Activated CD4-positive, CD25-positive, alpha-beta regulatory T cell treated with anti-CD3 and anti-CD28 coated beads, Interleukin-2, amount 50 U/mL, for 72 hours (primary cell): ENCODE results near the gene ARL15.

Experiments used
- DNase-seq: peaks from one replicate; pipeline ENCODE4 v3.0.0; 2021

ARL15 gene

DNA sequence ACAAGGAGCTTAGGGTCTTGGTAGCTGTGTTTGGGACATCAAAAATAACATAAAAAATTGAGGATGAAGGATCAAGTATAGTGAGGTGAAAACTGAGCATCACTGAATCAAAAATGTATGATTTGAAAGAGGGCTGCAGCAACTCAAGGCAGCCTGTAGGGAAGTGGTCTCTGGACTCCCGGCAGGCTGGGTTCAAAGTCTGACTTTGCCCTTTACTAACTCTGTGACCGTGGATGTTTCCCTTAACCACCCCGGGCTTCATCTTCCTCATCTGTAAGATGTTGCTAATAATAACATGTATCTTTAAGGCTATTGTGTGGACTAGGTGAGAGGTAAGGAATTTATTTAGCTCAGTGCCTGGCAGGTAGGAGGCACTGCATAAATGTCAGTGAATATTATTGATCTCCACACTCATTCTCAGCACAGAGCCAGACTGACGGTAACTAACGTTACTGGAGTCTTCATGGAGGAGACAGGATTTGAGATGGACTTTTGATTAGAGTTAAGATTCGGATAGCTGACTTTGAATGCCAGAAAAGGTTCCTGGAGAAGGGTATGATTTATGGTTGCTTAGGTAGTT, 382.6 kb downstream of the ARL15 start:
- DNase-seq: no peak

- no peak for DNase-seq
These were observed 384.3 kb downstream of the ARL15 start for GRCh38 chr5:53926026-53926425.

DNA sequence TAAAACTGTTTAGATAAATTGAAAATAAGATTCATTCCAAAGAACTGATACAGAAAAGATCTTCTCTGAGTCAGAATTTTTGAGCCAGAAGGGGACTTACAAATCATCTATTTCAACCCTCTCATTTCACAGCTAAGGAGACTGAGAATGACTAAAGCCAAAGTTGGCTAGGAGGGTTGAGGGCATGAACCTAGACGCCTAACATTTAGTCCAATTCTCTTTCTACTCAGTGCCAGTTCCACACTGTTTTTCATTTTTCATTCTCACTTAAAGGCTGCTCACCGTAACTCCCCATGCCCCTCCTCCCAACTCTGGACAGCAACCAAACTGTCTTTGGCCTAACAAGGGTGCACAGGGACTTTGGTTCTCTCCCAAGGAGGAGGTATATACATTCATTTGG, 386.0 kb downstream of the ARL15 start:
- DNase-seq: no peak

DNA sequence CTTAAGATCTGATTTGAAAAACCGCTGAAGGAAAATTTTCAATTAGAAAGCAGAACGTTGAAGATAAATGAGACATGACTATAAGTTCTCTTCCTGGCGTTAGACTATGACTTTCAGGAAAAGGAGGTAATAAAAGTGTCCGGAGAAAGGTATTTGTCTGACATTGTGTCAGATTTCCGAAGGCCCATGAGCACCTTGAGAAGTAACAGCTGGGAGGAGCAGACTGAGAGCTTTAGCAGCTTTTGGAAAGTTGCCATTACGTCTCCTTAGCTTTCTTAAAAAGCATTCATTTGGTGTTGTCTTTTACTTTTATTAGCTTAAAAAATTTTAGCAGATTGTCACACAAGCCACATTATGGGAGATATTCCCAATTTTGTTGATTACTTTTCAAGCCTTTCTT, 386.4 kb downstream of the ARL15 start:
- DNase-seq: no peak

DNA sequence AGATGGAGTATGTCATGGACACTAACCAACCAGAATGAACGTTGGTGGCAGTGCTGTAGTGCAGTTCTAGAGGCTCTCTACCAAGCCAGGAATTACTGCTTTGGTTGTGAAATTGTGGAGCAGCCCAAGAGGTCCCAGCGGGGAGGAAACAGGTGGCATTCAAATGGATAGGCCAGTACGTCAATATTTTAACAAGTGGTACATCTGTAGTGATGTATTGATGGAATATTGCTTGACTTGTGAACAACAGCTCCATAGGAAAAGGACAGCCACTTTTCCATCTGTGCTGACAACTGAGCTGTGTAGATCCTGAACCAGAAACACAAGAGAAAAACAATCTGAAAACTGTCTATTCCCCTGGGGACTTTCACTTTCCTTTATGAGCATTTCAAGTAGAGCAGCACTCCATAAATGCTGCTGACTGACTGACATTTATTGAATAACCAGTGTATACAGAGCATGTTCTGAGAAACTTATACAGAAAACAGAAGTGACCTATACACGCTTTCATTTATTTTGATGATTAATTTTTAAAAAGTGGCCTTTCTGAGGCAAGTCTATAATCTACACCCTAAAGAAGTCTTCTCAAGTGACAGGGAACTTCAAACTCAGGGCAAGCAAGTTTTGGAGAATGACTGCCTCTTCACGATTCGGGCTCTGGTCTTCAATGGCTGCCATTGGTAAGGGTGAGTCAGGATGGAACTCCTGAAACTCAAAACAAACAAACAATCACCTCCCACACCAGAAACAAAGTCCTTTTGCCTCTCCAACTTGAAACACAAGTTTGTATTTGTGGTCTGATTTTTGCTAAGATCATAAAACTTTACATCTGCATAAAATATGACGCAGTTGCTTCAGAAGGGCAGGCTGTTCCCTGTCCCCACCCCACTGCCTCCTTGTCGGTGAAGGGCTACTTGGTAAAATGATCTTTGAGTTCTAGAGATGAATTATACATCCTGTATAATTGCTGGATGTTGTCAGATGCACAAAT, 387.6 kb downstream of the ARL15 start:
- DNase-seq: no peak

GRCh38 chr5:53917826-53918225, 392.5 kb downstream of the ARL15 start:
- DNase-seq: no peak

- no peak for DNase-seq
These were observed 393.3 kb downstream of the ARL15 start for GRCh38 chr5:53917095-53917494.

DNA sequence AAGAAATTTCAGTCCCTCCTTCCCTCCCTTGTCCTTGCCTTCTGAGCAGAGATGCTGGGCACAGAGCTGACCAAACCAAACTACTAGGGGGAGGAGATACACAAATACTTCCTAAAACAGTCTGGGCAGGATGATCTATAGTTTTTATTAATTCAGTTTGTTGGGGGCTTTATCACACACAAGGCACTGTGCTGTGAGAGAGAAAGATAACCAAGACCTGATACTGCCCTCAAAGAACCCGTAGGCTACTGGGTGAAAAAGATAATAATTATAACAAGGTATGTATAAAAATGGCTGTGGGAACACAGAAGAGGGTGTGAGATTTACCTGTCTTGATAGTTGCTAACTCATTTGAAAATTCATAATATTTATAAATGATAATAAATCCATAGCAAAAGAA, 395.3 kb downstream of the ARL15 start:
- DNase-seq: no peak

DNA sequence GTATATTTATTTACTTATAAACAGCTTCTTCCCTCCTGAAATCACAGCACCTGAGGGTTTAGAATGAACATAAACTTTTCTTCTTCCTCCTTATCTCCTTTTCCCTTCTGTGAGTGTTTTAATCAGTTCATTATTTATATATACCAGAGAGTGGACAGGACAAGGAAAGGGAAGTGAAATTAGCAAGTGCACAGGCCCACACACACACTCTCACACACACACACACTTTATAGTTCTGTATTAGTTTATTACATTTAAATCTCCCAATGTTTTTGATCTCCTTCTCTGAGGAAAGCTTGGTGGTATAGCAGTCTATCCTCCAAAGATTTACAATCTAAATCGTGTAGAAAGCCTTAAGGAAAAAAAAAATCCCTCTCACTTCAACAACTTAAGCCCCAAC, 396.4 kb downstream of the ARL15 start:
- no peak for DNase-seq

- DNase-seq: no peak
These were observed 401.6 kb downstream of the ARL15 start for GRCh38 chr5:53908757-53909156.

GRCh38 chr5:53907827-53908226, 402.5 kb downstream of the ARL15 start:
- no peak for DNase-seq

- DNase-seq: no peak
These were observed 403.6 kb downstream of the ARL15 start for GRCh38 chr5:53906736-53907135.

DNA sequence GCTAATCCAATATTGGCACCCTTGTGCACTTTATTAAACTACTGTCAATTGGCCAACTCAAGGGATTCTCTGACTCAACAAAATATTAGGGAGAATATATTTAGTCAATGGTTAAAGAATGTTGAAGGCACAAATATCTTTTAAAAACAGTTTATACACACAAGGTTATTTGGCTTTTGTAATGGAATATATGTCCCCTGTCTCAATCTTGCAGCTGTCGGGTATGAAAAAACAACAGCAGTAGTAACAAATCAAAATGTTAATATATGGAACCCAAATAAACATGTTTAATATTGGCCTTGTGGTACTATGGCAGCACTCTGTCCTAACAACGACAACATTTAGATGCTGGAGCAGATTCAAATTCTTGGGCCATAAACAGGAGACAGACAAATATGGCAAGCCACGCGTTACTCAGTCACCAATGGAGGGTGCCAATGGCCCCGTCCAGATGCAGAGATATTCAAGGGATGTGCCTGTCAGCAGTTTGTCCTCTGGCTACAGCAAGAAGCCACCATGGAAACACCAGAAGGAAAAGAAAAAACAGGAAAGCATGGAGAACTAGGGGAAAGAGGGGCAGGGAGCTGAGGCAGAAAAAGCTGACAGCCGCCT, 408.0 kb downstream of the ARL15 start:
- no peak for DNase-seq

- DNase-seq: no peak
These were observed 409.7 kb downstream of the ARL15 start for GRCh38 chr5:53900677-53901076.

- no peak for DNase-seq
These were observed 415.2 kb downstream of the ARL15 start for GRCh38 chr5:53895091-53895683.

DNA sequence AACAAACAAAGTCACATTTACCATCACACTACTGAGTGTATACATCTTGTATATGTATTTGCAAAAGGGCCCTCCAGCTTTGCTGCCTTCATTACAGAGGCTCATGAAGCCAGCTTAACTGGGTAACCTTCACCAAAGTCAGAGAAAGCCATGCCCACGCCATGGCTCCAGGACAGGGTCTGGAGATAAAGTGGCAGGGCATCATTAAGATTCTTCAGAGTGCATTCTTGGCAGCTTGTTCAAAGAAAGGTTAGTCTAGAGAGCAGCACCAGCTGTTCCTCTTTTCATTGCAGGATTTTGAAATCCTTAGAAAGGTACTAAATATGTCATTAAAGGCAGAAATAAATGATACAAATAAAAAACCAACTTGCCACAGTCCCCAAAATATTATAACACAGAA, 416.7 kb downstream of the ARL15 start:
- DNase-seq: no peak

- DNase-seq: no peak
These were observed 418.1 kb downstream of the ARL15 start for GRCh38 chr5:53892224-53892623.

DNA sequence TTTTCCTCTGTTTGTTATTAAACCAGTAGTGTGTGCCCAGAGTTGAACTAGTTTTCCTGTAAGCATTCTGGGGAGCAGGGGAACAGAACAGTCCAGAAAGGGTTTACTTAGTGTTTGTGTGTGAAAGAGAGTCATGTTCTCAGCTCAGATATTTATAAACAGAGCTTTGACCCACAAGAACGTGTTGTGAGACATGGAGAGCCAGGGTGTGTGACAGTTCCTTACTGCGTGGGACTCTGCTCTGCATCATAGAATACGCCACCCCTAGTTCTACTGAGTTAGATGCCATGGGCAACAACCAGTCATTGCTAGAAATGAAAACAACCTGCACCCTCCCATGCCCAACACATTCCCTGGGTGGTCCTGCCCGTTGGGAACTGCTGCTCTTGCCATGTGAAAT, 419.2 kb downstream of the ARL15 start:
- no peak for DNase-seq

- DNase-seq: no peak
These were observed 419.9 kb downstream of the ARL15 start for GRCh38 chr5:53890490-53890889.

- no peak for DNase-seq
These were observed 425.5 kb downstream of the ARL15 start for GRCh38 chr5:53884844-53885243.

GRCh38 chr5:53884417-53884816, 426.0 kb downstream of the ARL15 start:
- no peak for DNase-seq

DNA sequence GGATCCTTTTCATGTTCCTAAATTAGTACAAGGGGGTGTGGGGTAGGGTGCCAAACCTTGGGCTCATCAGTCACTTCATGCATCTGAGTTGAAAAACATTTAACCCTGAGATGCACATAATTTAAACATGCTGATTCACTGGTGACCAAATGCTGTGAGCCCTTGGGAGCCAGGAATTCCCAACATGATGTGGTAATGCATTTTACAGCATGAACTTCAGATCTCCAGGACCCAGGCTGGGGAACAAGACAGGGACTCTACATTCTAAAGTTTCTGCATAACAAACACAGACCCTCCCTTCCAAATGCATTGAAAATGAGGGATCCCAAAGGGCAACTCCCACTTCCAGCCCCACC, 427.7 kb downstream of the ARL15 start:
- no peak for DNase-seq

- no peak for DNase-seq
These were observed 428.2 kb downstream of the ARL15 start for GRCh38 chr5:53882006-53882675.
